Astrocyte of the spinal cord (primary cell): ENCODE measurements around the gene RORC.
A peak's percentile ranks its signal among the peaks of the same experiment; 100 is the strongest.

Experiments
- DNase-seq: peaks from one replicate; pipeline ENCODE4 v3.0.0; 2011; ENCODE audit warnings: low read depth, low spot score
- H3K4me3 ChIP-seq: 2 replicates; pipeline ENCODE4 v1.5.1; 2011; ENCODE audit warnings: low read depth, mild to moderate bottlenecking, low read length, moderate library complexity
- in situ Hi-C: cut with HindIII; loops from 2 replicates; pipeline ENCODE4 v1.10.0; 2017; ENCODE audit warnings: low sequenced_read_pairs
- TF ChIP-seq, protein P1 (sequence below): IDR thresholded peaks from 2 replicates; pipeline ENCODE4 v1.5.1; 2012; ENCODE audit warnings: low read depth, mild to moderate bottlenecking, low read length, inconsistent platforms

RORC gene

DNA sequence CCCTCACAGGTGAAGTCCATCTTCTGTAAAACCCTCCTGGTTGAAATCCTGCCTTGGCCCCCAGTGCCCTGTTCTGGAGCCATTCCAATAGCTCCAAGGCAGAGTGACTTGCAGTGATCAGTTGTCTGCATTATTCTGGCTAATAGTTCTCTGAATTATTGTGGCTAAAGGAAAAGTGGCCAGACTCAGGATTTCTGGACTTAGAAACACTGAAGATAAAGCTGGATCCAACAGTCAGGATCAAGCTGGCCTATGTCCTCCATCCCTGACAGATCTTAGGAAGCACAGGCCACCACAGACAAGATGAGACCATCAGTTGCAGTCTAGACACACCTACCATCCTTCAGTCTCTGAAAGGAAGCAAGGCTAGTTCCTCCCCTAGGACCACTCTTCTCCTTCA is 8.8 kb upstream of the RORC start:
- H3K4me3 ChIP-seq = no peak overlapping the region
- in situ Hi-C loops = no loop called here
- TF ChIP-seq, protein P1, sequence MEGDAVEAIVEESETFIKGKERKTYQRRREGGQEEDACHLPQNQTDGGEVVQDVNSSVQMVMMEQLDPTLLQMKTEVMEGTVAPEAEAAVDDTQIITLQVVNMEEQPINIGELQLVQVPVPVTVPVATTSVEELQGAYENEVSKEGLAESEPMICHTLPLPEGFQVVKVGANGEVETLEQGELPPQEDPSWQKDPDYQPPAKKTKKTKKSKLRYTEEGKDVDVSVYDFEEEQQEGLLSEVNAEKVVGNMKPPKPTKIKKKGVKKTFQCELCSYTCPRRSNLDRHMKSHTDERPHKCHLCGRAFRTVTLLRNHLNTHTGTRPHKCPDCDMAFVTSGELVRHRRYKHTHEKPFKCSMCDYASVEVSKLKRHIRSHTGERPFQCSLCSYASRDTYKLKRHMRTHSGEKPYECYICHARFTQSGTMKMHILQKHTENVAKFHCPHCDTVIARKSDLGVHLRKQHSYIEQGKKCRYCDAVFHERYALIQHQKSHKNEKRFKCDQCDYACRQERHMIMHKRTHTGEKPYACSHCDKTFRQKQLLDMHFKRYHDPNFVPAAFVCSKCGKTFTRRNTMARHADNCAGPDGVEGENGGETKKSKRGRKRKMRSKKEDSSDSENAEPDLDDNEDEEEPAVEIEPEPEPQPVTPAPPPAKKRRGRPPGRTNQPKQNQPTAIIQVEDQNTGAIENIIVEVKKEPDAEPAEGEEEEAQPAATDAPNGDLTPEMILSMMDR = no peak
- no peak for DNase-seq

DNA sequence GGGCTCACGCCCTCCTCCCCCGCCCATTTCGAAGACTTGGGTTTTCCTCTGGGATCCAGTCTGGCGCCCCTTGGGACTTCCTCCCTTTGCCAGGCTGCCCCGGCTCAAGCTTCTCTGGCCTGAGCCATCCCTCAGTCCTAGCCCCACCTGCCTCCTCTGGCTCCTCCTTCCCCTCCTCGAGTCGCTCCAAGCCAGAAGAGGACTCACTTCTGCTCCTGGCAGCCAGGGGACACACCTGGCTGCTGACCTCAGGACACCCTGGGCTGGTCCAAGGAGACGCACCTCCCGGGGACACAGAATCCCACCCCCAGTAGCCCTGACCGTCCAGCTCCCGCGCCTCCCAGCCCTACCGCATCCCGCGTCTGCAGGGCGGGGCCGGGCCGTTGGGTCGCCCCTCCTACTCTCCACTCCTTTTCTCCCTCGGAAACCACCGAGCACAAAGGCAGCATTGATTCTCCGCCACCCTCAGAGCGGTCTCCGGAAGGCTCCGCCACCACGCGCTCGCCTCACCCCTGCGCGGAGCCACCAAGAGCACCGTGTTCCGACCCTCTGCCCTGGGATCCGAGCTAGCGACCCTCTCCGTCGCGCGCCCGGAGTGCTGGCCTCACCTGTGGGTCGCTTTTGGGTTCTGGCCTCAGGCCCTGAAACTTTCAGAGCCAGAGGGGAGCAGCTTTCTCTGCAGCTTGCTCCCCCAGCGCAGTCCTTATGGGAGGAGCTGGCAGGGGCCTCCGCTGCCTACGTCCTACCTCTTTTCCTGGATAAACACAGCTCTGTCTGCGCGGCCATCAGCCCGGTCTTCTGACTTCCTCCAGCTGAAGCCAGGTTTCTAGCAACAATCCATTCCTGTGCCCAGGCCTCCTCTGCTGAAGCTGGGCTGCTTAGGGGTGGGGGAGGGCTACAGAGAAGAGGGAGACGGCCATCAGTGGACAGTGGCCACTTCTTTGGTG is 8.1 kb upstream of the RORC start, which contains the start of gene C2CD4D:
Gene C2CD4D, minus strand, starts transcription at position 364 of the 947 bp plus-strand sequence. CDS start 831 bp downstream, outside the sequence.
- DNase-seq = no peak
- in situ Hi-C loops = no loop called here
- H3K4me3 ChIP-seq = peak within 1 kb of the TSS; percentile 22
- TF ChIP-seq, protein P1 = no peak

DNA sequence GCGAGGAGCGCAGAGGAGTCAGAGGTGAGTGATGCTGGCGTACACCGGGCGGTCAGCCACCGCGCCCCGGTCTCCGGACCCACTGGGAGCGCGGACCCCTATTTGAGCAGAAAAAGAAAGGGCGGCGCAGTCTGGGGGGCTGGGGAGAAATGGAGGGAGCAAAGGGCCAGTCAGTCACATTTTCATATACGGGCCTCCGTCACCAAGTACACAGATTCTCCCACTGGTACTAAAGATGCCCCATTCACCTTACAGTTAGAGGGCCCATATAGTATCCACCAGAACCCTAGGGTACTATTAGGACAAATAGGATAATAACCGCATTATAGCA is 7.4 kb upstream of the RORC start:
- in situ Hi-C loops = no loop called here
- no peak overlapping the region for H3K4me3 ChIP-seq
- DNase-seq = no peak
- TF ChIP-seq, protein P1 = no peak

DNA sequence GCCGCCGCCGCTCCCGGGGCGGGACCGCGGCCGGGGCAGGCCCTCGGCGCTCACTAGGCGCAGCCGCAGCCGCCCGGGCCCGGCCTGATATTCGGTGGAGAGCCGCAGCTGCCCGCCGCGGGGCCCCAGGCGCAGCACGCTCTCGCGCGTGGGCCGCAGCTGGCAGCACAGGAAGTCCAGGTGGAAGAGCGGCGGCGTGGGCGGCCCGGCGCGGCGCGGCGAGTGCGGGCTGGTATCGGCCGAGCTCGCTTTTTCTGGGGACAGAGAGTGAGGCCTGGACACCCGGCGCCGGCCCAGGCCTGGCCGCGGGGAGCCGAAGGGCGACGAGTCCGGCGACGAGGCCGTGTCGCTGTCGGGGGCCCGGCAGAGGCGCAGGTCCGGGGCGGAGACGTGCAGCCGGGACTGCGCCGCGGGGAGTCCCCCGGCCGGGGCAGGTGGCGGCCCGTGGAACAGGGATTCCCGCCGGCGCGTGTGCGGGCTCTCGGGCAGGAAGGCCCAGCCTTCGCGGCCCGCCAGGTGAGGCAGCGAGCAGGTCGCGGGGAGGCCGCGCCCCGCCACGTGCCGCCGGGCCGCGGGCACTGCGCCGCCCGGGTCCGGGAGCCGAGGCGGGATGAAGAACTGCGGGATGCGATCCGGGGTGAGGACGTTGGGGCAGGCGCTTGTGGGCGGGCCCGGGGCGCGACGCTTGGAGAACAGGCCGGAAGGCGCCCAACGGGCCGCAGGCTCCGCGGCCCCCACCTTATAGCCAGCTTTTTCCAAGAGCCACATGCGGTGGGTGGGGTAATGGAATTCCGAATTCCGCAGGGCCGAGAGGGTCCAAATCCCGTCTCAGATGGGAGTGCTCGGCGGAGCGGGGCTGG is 6.8 kb upstream of the RORC start:
- no peak overlapping the region for H3K4me3 ChIP-seq
- DNase-seq = no peak
- in situ Hi-C loops = no loop called here
- TF ChIP-seq, protein P1 = no peak

DNA sequence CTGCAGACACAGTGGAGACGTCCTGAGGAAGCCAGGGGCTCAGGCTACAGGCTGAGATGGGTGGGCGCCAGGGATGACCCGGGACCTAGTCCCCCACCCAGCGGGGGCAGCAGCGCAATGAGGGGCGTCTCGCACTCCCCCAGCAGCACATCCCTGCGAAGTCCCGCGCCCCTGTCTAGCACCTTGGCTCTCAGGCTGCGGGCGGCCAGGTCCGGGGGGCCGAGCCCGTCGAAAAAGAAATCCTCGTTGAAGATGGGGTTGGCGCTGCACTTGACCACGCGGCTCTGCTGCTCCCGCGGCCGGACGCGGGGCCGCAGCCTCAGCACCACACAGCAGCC is 6.3 kb upstream of the RORC start:
- TF ChIP-seq, protein P1 = no peak
- in situ Hi-C loops = no loop called here
- H3K4me3 ChIP-seq = no peak overlapping the region
- DNase-seq = no peak

DNA sequence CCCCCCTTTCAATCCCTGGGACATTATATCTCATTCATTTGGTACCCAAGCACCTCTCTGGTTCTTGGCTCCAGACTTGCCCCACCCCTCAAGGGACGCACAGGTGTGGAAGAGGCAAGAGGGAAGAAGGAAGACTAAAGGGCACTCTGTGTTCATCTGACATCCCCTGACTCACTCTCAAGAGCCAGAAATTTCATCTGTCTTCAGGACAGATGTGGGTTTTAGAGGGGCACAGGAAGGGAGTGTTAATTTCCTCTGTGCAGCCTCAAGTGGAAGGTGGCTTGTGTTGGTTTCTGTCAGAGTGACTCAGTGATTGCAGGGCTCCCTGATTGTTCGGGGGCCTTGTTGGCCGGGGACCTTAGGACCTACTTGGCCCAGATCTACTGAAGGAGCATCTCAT is 5.6 kb upstream of the RORC start:
- H3K4me3 ChIP-seq = no peak overlapping the region
- no peak for DNase-seq
- in situ Hi-C loops = no loop called here
- TF ChIP-seq, protein P1 = no peak
